Astrocyte (in vitro differentiated cells and primary cell): ENCODE measurements around the gene LCN1.

ENCODE experiments used
- EZH2 ChIP-seq: IDR thresholded peaks from 2 replicates; pipeline ENCODE4 v1.6.1; 2012; ENCODE audit warnings: mild to moderate bottlenecking, low read length, inconsistent platforms; ENCODE audit not compliant: insufficient read depth
- TF ChIP-seq, protein P1 (sequence below): IDR thresholded peaks from 2 replicates; pipeline ENCODE4 v1.5.1; 2011; ENCODE audit warnings: low read depth, mild to moderate bottlenecking, inconsistent platforms, low read length, moderate library complexity; ENCODE audit not compliant: insufficient read depth

DNA sequence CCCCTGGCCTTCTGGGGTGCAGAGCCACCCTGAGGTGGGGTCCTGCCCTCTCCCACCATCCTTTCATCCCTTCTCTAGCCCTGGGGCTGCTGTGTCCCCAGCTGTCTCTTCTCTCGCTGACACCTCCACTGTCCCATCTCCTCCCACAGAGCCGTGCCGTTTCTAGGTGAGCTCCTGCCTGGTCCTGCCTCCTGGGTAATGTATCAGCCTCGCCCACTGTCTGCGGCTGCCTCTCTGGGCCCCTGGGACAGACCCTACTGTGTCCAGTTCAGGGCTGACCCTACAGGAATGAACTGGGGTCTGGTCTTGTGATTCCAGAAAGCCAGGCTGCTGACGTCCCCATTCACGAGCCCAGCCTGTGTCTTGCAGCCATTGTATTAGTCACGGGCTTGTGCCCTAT lies 44.4 kb downstream of the LCN1 start:
- TF ChIP-seq, protein P1, sequence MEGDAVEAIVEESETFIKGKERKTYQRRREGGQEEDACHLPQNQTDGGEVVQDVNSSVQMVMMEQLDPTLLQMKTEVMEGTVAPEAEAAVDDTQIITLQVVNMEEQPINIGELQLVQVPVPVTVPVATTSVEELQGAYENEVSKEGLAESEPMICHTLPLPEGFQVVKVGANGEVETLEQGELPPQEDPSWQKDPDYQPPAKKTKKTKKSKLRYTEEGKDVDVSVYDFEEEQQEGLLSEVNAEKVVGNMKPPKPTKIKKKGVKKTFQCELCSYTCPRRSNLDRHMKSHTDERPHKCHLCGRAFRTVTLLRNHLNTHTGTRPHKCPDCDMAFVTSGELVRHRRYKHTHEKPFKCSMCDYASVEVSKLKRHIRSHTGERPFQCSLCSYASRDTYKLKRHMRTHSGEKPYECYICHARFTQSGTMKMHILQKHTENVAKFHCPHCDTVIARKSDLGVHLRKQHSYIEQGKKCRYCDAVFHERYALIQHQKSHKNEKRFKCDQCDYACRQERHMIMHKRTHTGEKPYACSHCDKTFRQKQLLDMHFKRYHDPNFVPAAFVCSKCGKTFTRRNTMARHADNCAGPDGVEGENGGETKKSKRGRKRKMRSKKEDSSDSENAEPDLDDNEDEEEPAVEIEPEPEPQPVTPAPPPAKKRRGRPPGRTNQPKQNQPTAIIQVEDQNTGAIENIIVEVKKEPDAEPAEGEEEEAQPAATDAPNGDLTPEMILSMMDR: no peak
- no peak for TF ChIP-seq EZH2
